Adrenal gland (tissue), 5 donors: ENCODE measurements around the gene MRGPRF.

ENCODE experiments used
- POLR2A ChIP-seq, 2 donors: fragments of 450-650 bp; IDR thresholded peaks; one replicate each; pipeline ENCODE4 v1.6.1; 2017; ENCODE audit warnings: antibody characterized with exemption in 2 of 2, mild to moderate bottlenecking in 2 of 2, moderate library complexity in 1 of 2
- TF ChIP-seq, protein P1 (sequence below), 6 experiments: fragments of 450-650 bp in 4 of 6; fragments of 200-600 bp in 2 of 6; sonication (generic) in 1 of 6; IDR thresholded peaks; 1 replicate in 5 of 6; 2 replicates in 1 of 6; pipeline versions ENCODE4 v1.5.1 to v1.8.0; 2016 to 2021; ENCODE audit warnings: antibody characterized with exemption in 6 of 6, mild to moderate bottlenecking in 2 of 6, moderate library complexity in 1 of 6
- donor health status: DM: no; HTN: no; CAD: no.

DNA sequence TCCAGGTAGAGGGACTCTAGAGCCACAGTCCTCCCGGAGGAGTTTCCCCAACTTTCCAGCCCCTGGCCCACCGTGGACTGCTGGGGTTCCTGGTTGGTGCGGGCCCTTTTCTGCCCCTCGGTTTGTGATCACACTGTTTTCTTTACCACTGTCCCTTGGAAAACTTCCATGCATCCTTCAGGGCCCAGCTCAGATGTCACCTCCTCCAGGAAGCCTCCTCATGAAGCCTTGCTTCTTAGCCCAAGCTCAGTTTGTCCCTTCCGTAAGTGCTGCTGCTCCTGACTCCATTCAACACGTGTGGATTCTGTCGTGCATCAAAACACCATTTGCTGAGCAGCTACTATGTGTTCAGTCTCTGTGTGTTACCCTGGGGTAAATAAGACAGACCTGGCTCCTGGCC is 19.8 kb upstream of the MRGPRF start:
- TF ChIP-seq, protein P1, sequence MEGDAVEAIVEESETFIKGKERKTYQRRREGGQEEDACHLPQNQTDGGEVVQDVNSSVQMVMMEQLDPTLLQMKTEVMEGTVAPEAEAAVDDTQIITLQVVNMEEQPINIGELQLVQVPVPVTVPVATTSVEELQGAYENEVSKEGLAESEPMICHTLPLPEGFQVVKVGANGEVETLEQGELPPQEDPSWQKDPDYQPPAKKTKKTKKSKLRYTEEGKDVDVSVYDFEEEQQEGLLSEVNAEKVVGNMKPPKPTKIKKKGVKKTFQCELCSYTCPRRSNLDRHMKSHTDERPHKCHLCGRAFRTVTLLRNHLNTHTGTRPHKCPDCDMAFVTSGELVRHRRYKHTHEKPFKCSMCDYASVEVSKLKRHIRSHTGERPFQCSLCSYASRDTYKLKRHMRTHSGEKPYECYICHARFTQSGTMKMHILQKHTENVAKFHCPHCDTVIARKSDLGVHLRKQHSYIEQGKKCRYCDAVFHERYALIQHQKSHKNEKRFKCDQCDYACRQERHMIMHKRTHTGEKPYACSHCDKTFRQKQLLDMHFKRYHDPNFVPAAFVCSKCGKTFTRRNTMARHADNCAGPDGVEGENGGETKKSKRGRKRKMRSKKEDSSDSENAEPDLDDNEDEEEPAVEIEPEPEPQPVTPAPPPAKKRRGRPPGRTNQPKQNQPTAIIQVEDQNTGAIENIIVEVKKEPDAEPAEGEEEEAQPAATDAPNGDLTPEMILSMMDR (IDR thresholded peaks at IDR 0.05): no peak
- no peak for TF ChIP-seq POLR2A (IDR thresholded peaks at IDR 0.05)
